HepG2 (cell line): ENCODE data around the gene RSAD2. TPM values are rescaled to one million over a fixed set of nuclear protein-coding genes. Genes with fewer than 3 reads are reported as not detected.

Experiments
- CBFB ChIP-seq: sonication (generic); formaldehyde crosslinking; IDR thresholded peaks from 2 replicates; pipeline ENCODE4 v1.4.0; 2020; ENCODE audit warnings: missing genetic modification reagents
- CHCHD3 ChIP-seq: sonication (generic); formaldehyde crosslinking; IDR thresholded peaks from 2 replicates; pipeline ENCODE4 v1.8.0; 2022; ENCODE audit warnings: mild to moderate bottlenecking, missing genetic modification reagents, moderate library complexity
- HMGXB3 ChIP-seq: sonication (generic); formaldehyde crosslinking; IDR thresholded peaks from 2 replicates; pipeline ENCODE4 v1.4.0; 2020; ENCODE audit warnings: missing genetic modification reagents, borderline replicate concordance
- MAFF ChIP-seq: IDR thresholded peaks from 2 replicates; pipeline ENCODE4 v1.6.1; 2011; ENCODE audit warnings: low read depth, low read length, improper control_type of control experiment
- MAFK ChIP-seq, 2 experiments: IDR thresholded peaks in 1 of 2; conservative IDR thresholded peaks in 1 of 2; 2 replicates each; pipeline ENCODE4 v1.6.1; 2011; ENCODE audit warnings: improper control_type of control experiment in 2 of 2, low read length in 2 of 2
- MZF1 ChIP-seq: sonication (generic); formaldehyde crosslinking; IDR thresholded peaks from 2 replicates; pipeline ENCODE4 v1.8.1; 2023; ENCODE audit warnings: mild to moderate bottlenecking, missing genetic modification reagents, borderline replicate concordance
- NFE2L1 ChIP-seq: sonication (generic); formaldehyde crosslinking; IDR thresholded peaks from 2 replicates; pipeline ENCODE4 v1.4.0; 2020; ENCODE audit warnings: missing genetic modification reagents, mild to moderate bottlenecking, borderline replicate concordance
- NFKBIZ ChIP-seq: IDR thresholded peaks from 2 replicates; pipeline ENCODE4 v1.6.1; 2018; ENCODE audit warnings: missing genetic modification reagents, missing compliant biosample characterization
- NONO ChIP-seq, 2 experiments: fragments of 450-650 bp in 1 of 2; sonication (generic) in 1 of 2; formaldehyde crosslinking in 1 of 2; IDR thresholded peaks in 1 of 2; conservative IDR thresholded peaks in 1 of 2; 2 replicates each; pipeline versions ENCODE4 v1.6.1 to v1.8.0; 2017 to 2022; ENCODE audit warnings: mild to moderate bottlenecking in 1 of 2, missing genetic modification reagents in 1 of 2, moderate library complexity in 1 of 2
- PCBP2 ChIP-seq: fragments of 200-400 bp; formaldehyde crosslinking; optimal IDR thresholded peaks from 2 replicates; pipeline ENCODE3; 2018; ENCODE audit warnings: low read length, low read depth; ENCODE audit not compliant: poor library complexity, severe bottlenecking
- SPEN ChIP-seq: sonication (generic); formaldehyde crosslinking; IDR thresholded peaks from 2 replicates; pipeline ENCODE4 v1.5.1; 2020; ENCODE audit warnings: low read depth, mild to moderate bottlenecking, missing genetic modification reagents
- THYN1 ChIP-seq: sonication (generic); formaldehyde crosslinking; IDR thresholded peaks from 2 replicates; pipeline ENCODE4 v1.8.1; 2023; ENCODE audit warnings: low read depth, mild to moderate bottlenecking, moderate library complexity, missing genetic modification reagents, borderline replicate concordance
- ZBTB3 ChIP-seq: sonication (generic); formaldehyde crosslinking; IDR thresholded peaks from 2 replicates; pipeline ENCODE4 v1.4.0; 2020; ENCODE audit warnings: low read depth, mild to moderate bottlenecking, moderate library complexity, missing genetic modification reagents, borderline replicate concordance
- ZMYM3 ChIP-seq: sonication (generic); formaldehyde crosslinking; IDR thresholded peaks from 2 replicates; pipeline ENCODE4 v1.5.1; 2020; ENCODE audit warnings: mild to moderate bottlenecking, missing genetic modification reagents
- ZNF12 ChIP-seq: sonication (generic); formaldehyde crosslinking; IDR thresholded peaks from 2 replicates; pipeline ENCODE4 v1.5.0; 2020; ENCODE audit warnings: missing genetic modification reagents
- ZNF136 ChIP-seq: sonication (generic); formaldehyde crosslinking; IDR thresholded peaks from 2 replicates; pipeline ENCODE4 v1.8.1; 2022; ENCODE audit warnings: low read depth, mild to moderate bottlenecking, moderate library complexity, missing genetic modification reagents
- ZNF263 ChIP-seq: sonication (generic); formaldehyde crosslinking; IDR thresholded peaks from 2 replicates; pipeline ENCODE4 v1.4.0; 2020; ENCODE audit warnings: missing genetic modification reagents
- ZNF572 ChIP-seq: sonication (generic); formaldehyde crosslinking; IDR thresholded peaks from 2 replicates; pipeline ENCODE4 v1.5.1; 2020; ENCODE audit warnings: mild to moderate bottlenecking, missing genetic modification reagents
- polyA plus RNA-seq, 8 experiments: library from polyadenylated mRNA; depleted of rRNA in 3 of 8; stranded (reverse) in 7 of 8; unstranded in 1 of 8; fragments of >200 nt; fragmentation: Illumina TruSeq in 4 of 8; extraction: Trizol in 4 of 8; gene quantifications; 2 replicates each; pipeline versions ENCODE4 v1.2.1 to v1.2.3, GENCODE V29; 2011 to 2016; ENCODE audit warnings: low read depth in 4 of 8, missing spikeins in 1 of 8, mixed read lengths in 1 of 8; ENCODE audit not compliant: insufficient read depth in 1 of 8
- total RNA-seq, 5 experiments: library from RNA; depleted of rRNA; stranded (reverse); fragments of >200 nt; fragmentation: Illumina TruSeq; extraction: Trizol; gene quantifications; 2 replicates each; pipeline ENCODE4 v1.2.3, GENCODE V29; 2016; ENCODE audit warnings: low read depth in 1 of 5
- TF ChIP-seq, protein P1 (sequence below): IDR thresholded peaks from 2 replicates; pipeline ENCODE4 v1.6.1; 2016
- TF ChIP-seq, protein P2 (sequence below): sonication (generic); formaldehyde crosslinking; IDR thresholded peaks from 2 replicates; pipeline ENCODE4 v1.4.0; 2020; ENCODE audit warnings: missing genetic modification reagents, borderline replicate concordance

Gene RSAD2
- total and polyA plus RNA-seq, 2 of the 13 experiments (the other 11 are each of a cell fraction or from before 2014, with no cell fraction given): 0.11 TPM; not detected in 1

GRCh38 chr2:6921321-6921922 lies 43.8 kb downstream of the RSAD2 start (continued):
- TF ChIP-seq ZBTB3 (CRISPR knock-in tag) (no peak), CHCHD3 (CRISPR knock-in tag) (no peak), THYN1 (CRISPR knock-in tag) (no peak), MZF1 (CRISPR knock-in tag) (no peak), NFKBIZ (no peak), HMGXB3 (CRISPR knock-in tag) (no peak), ZNF136 (CRISPR knock-in tag) (0 out of 2 replicates have a peak, but pooled peaks have one; percentile 82), PCBP2 (no peak), CBFB (peak; percentile 68), MAFK (conservative IDR thresholded peaks at IDR 0.05 in 1 of 2, IDR thresholded peaks at IDR 0.05 in 1 of 2; ENCODE audit: low read length in 2 of 2) (no peak), ZNF572 (CRISPR knock-in tag) (peak; percentile 88), NFE2L1 (no peak), MAFF (no peak), ZNF263 (CRISPR knock-in tag) (no peak), NONO (IDR thresholded peaks at IDR 0.05) (no peak), NONO (CRISPR knock-in tag; conservative IDR thresholded peaks at IDR 0.05) (peak; percentile 98), SPEN (CRISPR knock-in tag) (peak; percentile 88; the same call in 1 of the 2 replicates), ZNF12 (CRISPR knock-in tag) (no peak), ZMYM3 (CRISPR knock-in tag) (peak; percentile 93)
- TF ChIP-seq, protein P1, sequence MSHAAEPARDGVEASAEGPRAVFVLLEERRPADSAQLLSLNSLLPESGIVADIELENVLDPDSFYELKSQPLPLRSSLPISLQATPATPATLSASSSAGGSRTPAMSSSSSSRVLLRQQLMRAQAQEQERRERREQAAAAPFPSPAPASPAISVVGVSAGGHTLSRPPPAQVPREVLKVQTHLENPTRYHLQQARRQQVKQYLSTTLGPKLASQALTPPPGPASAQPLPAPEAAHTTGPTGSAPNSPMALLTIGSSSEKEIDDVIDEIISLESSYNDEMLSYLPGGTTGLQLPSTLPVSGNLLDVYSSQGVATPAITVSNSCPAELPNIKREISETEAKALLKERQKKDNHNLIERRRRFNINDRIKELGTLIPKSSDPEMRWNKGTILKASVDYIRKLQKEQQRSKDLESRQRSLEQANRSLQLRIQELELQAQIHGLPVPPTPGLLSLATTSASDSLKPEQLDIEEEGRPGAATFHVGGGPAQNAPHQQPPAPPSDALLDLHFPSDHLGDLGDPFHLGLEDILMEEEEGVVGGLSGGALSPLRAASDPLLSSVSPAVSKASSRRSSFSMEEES (CRISPR knock-in tag): peak; percentile 93
- TF ChIP-seq, protein P2, sequence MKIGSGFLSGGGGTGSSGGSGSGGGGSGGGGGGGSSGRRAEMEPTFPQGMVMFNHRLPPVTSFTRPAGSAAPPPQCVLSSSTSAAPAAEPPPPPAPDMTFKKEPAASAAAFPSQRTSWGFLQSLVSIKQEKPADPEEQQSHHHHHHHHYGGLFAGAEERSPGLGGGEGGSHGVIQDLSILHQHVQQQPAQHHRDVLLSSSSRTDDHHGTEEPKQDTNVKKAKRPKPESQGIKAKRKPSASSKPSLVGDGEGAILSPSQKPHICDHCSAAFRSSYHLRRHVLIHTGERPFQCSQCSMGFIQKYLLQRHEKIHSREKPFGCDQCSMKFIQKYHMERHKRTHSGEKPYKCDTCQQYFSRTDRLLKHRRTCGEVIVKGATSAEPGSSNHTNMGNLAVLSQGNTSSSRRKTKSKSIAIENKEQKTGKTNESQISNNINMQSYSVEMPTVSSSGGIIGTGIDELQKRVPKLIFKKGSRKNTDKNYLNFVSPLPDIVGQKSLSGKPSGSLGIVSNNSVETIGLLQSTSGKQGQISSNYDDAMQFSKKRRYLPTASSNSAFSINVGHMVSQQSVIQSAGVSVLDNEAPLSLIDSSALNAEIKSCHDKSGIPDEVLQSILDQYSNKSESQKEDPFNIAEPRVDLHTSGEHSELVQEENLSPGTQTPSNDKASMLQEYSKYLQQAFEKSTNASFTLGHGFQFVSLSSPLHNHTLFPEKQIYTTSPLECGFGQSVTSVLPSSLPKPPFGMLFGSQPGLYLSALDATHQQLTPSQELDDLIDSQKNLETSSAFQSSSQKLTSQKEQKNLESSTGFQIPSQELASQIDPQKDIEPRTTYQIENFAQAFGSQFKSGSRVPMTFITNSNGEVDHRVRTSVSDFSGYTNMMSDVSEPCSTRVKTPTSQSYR (CRISPR knock-in tag): peak; percentile 56; the same call in 1 of the 2 replicates
